ENCODE measurements around the gene BCO1. TPM values are rescaled to one million over a fixed set of nuclear protein-coding genes. Genes with fewer than 3 reads are reported as not detected.

Gene BCO1
- total RNA-seq, 2 experiments from 2014 or later: not detected

- no peaks in the 10 kb centered on the region for H3K36me3 ChIP-seq (ENCODE audit: insufficient read depth, low read length)
- H3K9me3 ChIP-seq (ENCODE audit: low read length): no peaks in the 10 kb centered on the region
- CTCF ChIA-PET (ENCODE audit: unreplicated experiment): no interaction called here
- no peak overlapping the region for H3K27ac ChIP-seq (ENCODE audit: low read depth, low read length, poor library complexity, severe bottlenecking)
- DNase-seq (ENCODE audit: low spot score): no peak
- no peaks in the 10 kb centered on the region for H4K20me1 ChIP-seq (ENCODE audit: insufficient read depth, low read length)
- no peak overlapping the region for H3K4me2 ChIP-seq (ENCODE audit: low read length)
- TF ChIP-seq CTCF (conservative IDR thresholded peaks at IDR 0.05; ENCODE audit: low read length): no peak
- TF ChIP-seq EZH2phosphoT487 (IDR thresholded peaks at IDR 0.05; ENCODE audit: borderline replicate concordance, low read depth, low read length): no peak
- no peak overlapping the region for H3K4me3 ChIP-seq (ENCODE audit: low read depth, low read length, poor library complexity, severe bottlenecking)
- H2AFZ ChIP-seq (ENCODE audit: low read length): no peak overlapping the region
- intact Hi-C loops (cut with micrococcal nuclease; ENCODE audit: unreplicated experiment): no loop called here
- BruUV-seq (replicated peaks): no TSS peak
- no peaks in the 10 kb centered on the region for H3K9me2 ChIP-seq (ENCODE audit: insufficient read depth, low read length)
- POLR2A ChIA-PET: no interaction called here
- H3K79me2 ChIP-seq (ENCODE audit: insufficient read depth, low read depth, low read length): no peaks in the 10 kb centered on the region
- no peaks in the 10 kb centered on the region for H3K4me1 ChIP-seq (ENCODE audit: insufficient read depth, low read length, poor library complexity, severe bottlenecking)
These were observed 42.5 kb upstream of the BCO1 start for GRCh38 chr16:81195885-81196534.

DNA sequence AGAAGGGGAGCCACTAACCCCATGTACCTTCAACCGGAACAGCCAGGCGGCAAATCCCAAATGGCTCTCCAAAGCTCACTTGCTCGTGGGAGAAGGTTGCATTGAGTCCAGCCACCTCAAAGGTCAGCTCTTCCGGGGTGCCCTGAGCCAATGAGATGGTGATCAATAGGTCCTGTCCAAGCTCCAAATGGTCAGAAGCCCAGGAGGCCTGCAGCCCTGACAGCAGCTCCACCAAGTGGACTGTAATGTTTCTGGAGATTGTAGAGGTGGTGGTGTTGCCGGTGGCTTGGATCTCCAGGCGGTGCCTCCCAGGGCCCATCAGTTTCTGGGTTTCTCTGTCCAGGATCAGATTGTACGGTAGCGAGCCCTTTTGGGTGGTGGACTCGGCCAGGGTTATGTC lies 39.9 kb upstream of the BCO1 start:
- Histone ChIP-seq H3K4me2 (ENCODE audit: low read length) (no peak overlapping the region), H3K4me1 (ENCODE audit: insufficient read depth, low read length, poor library complexity, severe bottlenecking) (no peaks in the 10 kb centered on the region), H3K9me2 (ENCODE audit: insufficient read depth, low read length) (no peaks in the 10 kb centered on the region), H2AFZ (ENCODE audit: low read length) (no peak overlapping the region), H3K27ac (ENCODE audit: low read depth, low read length, poor library complexity, severe bottlenecking) (no peak overlapping the region), H3K36me3 (ENCODE audit: insufficient read depth, low read length) (no peaks in the 10 kb centered on the region), H3K4me3 (ENCODE audit: low read depth, low read length, poor library complexity, severe bottlenecking) (no peak overlapping the region), H4K20me1 (ENCODE audit: insufficient read depth, low read length) (no peaks in the 10 kb centered on the region), H3K9me3 (ENCODE audit: low read length) (no peaks in the 10 kb centered on the region), H3K79me2 (ENCODE audit: insufficient read depth, low read depth, low read length) (no peaks in the 10 kb centered on the region)
- DNase-seq (ENCODE audit: low spot score): no peak
- ChIA-PET POLR2A (interaction anchor here (0.6 kb wide), 1 partner anchor 166 kb away, joined by 3 read pairs; no protein-coding TSS in a partner anchor), CTCF (ENCODE audit: unreplicated experiment) (interaction anchor here (0.5 kb wide), 1 partner anchor 196 kb away, joined by 3 read pairs; no protein-coding TSS in a partner anchor)
- intact Hi-C loops (cut with micrococcal nuclease; ENCODE audit: unreplicated experiment): no loop called here
- BruUV-seq (replicated peaks): no TSS peak
- no peak for TF ChIP-seq EZH2phosphoT487 (IDR thresholded peaks at IDR 0.05; ENCODE audit: borderline replicate concordance, low read depth, low read length)
- TF ChIP-seq CTCF (conservative IDR thresholded peaks at IDR 0.05; ENCODE audit: low read length): no peak

GRCh38 chr16:81201267-81201666 lies 37.2 kb upstream of the BCO1 start:
- H3K9me3 ChIP-seq (ENCODE audit: low read length): no peaks in the 10 kb centered on the region
- CTCF ChIA-PET (ENCODE audit: unreplicated experiment): no interaction called here
- no peak overlapping the region for H3K4me3 ChIP-seq (ENCODE audit: low read depth, low read length, poor library complexity, severe bottlenecking)
- H3K9me2 ChIP-seq (ENCODE audit: insufficient read depth, low read length): no peaks in the 10 kb centered on the region
- no peak overlapping the region for H3K4me2 ChIP-seq (ENCODE audit: low read length)
- POLR2A ChIA-PET: no interaction called here
- no peaks in the 10 kb centered on the region for H3K36me3 ChIP-seq (ENCODE audit: insufficient read depth, low read length)
- H3K4me1 ChIP-seq (ENCODE audit: insufficient read depth, low read length, poor library complexity, severe bottlenecking): no peaks in the 10 kb centered on the region
- no peak overlapping the region for H3K27ac ChIP-seq (ENCODE audit: low read depth, low read length, poor library complexity, severe bottlenecking)
- no peak overlapping the region for H2AFZ ChIP-seq (ENCODE audit: low read length)
- H3K79me2 ChIP-seq (ENCODE audit: insufficient read depth, low read depth, low read length): no peaks in the 10 kb centered on the region
- BruUV-seq (replicated peaks): no TSS peak
- intact Hi-C loops (cut with micrococcal nuclease; ENCODE audit: unreplicated experiment): no loop called here
- no peaks in the 10 kb centered on the region for H4K20me1 ChIP-seq (ENCODE audit: insufficient read depth, low read length)
- TF ChIP-seq EZH2phosphoT487 (IDR thresholded peaks at IDR 0.05; ENCODE audit: borderline replicate concordance, low read depth, low read length) (no peak), CTCF (conservative IDR thresholded peaks at IDR 0.05; ENCODE audit: low read length) (no peak)
- DNase-seq (ENCODE audit: low spot score): no peak
